Activated T-cell treated with anti-CD3 and anti-CD28 coated beads for 24 hours (primary cell): Measurements from ENCODE around the gene PPIA.
"Not testable (repeated sequence)": the region's sequence is repeated elsewhere in the genome, so short reads cannot be mapped to it uniquely, and the experiment has no call there.

Experiments used
- DNase-seq: peaks from one replicate; pipeline ENCODE4 v3.0.0-alpha.2; 2020; ENCODE audit warnings: low read depth

PPIA gene

DNA sequence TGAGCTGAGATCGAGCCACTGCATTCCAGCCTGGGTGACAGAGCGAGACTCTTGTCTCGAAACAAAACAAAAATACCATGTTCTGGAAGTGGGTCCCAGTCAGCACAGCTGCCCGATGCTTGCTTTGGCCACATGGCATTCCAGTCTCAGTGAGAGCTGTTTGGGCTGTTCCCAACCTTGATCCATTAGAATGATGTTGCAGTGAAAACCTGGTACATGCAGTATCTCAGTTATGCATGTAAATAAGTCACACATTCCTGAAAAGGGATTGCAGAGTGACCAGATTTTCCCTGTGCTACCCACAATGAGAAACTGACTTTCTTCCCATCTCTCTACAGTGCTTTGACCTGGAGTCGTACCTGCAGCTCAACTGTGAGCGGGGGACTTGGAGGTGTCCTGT lies 32.4 kb upstream of the PPIA start:
- no peak for DNase-seq

- DNase-seq: no peak
Observed at GRCh38 chr7:44764665-44765578, 31.6 kb upstream of the PPIA start.

DNA sequence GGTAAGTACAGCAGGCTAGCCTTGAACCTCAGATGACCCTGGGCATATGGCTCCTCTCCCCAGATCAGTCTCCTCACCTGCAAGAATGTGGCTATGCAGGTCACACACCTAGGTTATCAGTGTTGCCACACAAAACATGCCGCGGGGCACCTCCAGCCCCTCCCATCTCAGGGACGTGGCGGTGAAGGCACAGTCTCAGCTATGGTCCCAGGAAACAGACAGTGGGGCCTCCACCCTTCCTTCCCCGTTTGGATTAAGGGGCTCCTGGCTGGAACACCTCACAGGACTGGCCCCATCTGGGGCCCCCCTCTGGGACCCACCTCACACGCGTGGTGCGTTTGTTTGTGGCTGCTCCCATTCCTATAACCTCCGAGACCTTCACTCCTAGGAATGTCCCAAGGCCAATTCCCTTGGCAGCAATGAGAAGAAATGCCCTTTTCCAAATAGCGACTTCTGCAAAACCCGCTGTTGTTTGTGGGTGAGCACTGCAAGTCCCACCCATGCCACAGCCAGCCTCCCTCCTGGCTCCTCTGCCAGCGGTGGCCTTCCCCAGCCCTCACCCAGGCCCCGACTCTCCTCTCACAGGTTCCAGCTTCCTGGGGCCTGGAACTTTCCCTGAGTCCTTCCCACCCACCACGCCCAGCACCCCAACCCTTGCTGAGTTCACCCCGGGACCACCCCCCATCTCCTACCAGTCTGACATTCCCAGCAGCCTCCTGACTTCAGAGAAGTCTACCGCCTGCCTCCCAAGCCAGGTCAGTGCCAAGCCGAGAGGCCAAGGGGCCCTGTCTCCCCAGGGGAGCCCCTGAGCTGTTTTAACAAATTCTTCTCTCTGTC lies 30.7 kb upstream of the PPIA start:
- no peak for DNase-seq

GRCh38 chr7:44766416-44766801 lies 30.1 kb upstream of the PPIA start:
- no peak for DNase-seq

DNA sequence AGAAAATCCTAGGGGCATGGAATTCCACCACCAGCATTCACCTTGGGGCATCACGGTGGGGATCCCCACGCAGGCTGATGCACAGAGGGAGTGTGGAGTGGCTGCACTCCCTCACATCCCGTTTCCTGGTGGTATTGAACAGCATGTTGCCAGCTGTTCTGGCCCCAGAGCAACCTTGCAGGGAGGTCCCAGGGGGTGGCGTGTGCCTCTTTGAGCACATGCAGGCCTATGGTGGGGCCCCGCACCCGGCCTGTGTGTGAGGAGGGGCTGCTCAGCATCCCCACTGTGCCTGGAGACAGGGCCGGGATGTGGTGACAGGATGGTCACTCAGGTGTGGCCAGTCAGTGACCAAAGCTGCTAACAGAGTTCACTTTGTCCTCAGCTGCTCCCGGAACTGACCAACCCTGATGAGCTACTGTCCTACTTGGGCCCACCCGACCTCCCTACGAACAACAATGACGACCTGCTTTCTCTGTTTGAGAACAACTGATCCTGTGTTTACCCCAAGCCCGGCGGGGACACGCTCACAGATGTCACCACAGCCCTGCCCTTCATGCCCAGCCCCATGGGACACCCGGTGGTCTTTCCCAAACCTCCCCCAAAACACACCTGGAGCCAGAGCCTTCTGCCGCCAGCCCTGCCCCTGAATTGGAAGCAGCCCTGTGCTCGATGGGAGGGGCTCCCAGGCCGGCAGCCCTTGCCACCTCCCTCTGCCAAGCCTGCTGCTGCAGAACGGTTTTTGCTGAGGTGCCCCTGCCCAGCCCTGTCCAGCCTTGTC lies 29.2 kb upstream of the PPIA start:
- no peak for DNase-seq

DNA sequence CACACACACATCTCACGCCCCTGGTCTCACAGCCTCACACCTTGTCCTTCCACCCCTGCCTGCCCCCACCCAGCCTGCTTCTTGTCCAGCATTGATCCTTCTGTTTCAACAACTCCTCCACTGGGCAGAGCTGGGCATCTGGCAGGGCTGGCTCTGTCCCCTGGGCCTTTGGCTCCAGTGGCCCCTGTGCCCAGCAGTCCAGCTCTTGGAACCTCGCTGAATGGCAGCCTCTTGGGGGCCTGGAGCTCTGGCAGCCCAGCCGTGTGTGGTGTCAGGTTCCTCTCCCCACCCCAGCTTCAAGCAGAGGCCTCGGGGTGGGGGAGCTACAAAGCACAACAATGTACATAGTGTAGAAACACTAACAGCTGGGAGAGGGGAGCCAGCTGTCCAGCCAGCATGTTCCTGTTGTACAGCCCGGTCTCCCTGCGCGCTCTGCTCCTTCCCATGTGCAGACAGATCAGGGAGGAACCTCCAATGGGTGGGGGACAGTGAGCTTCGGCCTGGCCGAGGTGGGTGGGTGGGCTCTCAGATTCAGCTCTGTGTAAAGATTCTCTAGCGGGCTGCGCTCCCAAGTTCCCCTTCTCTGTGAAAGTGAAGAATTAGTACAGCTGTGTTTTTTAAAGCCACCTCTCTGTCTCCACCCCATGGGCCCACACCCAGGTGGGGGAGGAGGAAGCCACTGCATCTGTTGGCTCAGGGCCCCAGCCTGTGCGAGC lies 28.4 kb upstream of the PPIA start:
- no peak for DNase-seq

DNA sequence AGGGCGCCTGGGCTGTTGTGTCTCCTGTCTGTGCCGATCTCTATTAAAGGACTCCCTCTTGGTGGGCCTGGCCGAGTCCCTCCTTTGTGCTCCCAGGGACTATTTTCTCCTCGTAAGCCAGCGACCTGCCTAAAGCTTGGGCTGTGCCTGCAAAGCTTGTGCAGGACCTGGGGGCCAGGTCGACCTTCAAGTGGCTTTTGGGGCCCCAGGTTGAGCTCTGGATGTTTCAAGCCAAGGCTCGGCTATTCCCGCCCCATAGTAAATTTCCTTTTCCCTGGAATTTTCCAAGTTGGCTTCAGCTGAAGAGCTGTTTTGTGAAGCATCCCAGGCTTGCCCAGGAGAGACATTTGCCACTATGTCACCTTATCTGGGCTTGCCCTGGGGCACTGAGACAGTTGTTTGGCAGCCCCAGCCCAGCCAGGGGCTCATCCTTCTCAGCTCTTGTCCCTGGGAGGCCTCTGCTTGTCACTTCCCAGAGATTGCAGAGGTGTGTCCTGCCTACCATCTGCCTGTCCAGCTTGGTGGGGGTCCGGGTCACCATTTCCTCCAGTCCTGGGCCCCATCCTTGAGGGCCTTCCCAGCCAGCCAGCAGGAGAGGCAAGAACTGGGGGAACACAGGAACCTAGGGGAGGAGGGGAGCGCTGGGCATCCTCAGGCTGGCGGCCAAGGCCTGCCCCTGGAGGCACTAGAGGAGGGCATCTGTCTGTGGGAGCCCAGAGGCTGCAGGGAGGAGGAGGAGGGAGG lies 27.7 kb upstream of the PPIA start:
- DNase-seq: no peak

DNA sequence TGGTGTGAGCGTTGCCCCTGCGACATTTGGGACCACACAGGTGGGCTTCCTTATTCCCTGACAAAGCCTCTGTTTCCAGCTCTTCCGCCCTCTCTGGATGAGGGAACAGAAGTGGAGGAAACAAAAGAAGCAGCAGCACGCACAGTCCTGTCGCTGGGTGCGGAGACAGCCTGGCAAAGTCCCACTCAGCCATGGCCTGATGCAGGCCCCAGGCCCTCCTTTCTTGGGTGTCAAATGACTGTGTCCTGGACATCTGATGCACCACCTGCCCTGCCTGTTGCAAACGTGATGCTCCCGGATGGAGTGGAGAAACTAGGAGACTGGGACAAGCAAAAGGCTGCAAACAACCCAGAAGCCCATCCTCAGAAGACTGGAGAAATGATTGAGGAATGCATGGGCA lies 27.1 kb upstream of the PPIA start:
- no peak for DNase-seq

GRCh38 chr7:44769776-44770294 lies 26.6 kb upstream of the PPIA start:
- no peak for DNase-seq

DNA sequence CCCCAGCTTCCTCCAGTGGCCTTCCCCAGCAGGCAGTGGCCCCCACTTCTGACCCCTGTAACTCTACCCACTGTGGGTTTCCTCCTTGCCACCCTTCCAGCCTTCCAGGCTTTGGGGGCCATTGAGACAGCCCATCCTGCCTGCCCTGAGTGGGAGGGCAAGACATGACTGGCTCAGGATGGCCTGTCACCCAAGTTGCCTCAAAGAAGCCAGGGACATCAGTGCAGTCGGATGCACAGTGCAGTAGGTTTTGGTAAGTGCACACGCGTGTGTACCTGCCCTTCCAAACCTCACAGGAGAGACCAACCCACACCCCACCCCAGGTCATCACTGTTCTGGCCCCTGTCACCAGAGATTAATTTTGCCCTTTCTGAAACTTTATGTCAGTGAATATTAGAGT lies 25.1 kb upstream of the PPIA start:
- no peak for DNase-seq

- no peak for DNase-seq
Observed at GRCh38 chr7:44772440-44772839, 24.0 kb upstream of the PPIA start.

- no peak for DNase-seq
Observed at GRCh38 chr7:44772867-44773266, 23.6 kb upstream of the PPIA start.

GRCh38 chr7:44774486-44774885 lies 22.0 kb upstream of the PPIA start:
- DNase-seq: not testable (repeated sequence)

DNA sequence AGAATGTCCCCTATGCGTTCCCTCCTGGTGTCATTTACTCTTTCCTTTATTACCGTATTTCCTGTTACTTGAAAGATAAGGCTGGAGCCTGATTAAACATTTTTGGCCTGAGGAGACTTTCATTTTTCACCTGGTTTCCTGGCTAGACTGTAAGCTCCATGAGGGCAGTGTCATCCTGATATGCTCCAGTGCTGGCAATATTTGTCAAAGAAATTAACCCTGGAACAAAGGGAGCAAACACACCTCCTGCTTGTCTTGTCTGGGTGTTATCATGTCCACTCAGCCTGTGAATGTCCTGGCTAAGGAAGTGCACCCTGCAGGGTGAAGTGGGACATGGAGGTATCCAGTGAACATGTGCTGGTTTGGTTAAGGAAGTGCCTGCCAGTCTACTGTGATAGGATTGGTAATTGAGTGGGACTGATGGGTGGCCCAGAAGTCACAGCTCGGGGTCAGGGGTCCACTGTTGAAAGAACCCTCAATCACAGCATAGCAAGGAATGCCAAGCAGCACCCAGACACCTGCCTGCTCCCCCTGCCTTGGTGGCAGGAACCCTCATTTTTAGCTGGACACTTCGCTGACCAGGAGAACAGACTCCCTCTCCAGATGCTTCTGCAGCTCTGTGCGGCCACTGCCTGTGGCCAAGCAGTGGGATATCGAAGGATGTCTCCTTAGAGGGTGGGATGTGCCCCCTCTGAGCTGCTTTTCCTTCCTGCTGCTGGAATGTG lies 20.9 kb upstream of the PPIA start:
- no peak for DNase-seq

DNA sequence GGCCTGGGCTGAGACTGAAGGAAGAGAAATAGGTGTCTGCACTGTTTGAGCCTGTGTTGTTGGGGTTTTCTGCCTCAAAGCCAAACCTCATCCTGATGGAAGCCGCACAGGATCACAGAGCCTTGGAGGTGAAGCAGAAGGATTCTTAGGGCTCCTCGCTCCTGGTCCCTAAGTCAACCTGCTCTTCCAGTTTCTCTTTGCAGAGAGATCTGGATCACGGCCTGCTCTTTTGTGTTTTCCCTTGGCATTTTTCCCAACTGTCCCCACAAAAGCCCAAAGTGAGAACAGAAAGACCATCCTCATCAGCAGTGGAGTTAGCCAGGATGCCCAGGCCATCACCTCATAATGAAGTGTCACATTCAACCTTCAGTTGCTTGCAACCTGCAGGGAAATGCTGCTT lies 20.3 kb upstream of the PPIA start:
- no peak for DNase-seq

DNA sequence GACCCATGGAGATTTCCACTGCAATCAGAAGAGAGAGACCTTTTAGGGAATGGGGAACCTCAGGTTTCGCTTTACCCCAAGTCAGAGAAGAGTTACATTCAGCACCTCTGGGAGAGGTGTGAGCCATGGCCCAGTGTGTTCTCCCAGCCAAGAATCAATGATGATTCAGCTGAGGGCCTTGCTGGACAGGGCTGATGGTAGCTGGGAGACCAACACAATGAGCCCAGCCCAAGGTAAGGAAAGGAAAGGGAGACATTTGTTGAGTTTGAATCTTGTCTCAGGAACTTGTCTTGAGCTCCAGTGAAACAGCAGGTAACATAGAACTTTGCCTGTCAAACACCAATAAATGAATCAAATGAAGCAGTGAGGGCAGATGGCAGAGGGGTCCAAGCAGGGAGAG lies 14.0 kb upstream of the PPIA start:
- DNase-seq: no peak

DNA sequence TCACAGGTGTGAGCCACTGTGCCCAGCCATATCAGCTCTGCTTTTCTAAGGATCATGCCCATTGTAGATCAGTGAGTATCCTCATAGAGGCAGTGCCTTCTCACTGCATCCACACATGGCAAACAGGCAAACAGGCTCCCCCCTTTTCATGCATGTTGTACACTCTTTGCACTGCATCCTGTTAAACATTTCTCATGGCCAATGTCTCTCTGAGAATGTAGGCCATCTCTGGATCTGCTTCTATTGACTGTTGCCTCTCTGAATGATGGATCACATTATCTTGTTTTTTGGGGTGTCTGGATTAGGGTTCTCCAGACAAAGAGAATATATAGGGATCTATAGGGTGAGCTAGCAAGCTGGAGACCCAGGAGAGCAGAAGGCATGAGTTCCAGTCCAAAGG lies 13.1 kb upstream of the PPIA start:
- no peak for DNase-seq

DNA sequence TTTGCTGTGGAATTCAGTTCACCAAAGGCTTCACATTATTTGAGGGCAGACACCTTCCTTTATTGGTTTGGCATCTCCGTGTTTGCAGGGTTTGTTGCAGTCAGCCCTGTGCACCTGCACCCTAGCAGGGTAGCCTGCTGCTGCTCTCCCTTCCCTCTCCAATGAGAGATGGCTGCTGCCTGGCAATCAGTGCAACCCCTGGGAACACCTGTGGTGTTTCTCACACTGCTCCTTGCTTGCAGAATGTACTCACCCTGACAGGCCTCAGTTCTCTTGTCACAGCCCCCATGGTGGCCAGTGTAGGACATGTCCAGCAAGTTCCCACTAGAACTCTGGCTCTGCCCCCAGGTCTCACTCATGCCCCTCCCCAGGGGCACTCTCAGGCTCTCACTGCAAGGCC lies 12.1 kb upstream of the PPIA start:
- DNase-seq: no peak

- DNase-seq: not testable (repeated sequence)
Observed at GRCh38 chr7:44785218-44785617, 11.3 kb upstream of the PPIA start.

GRCh38 chr7:44787041-44787440 lies 9.4 kb upstream of the PPIA start:
- no peak for DNase-seq
